WTC11 (cell line): ENCODE measurements around the gene SKAP1.

ENCODE experiments used
- ATF2 ChIP-seq: sonication (generic); formaldehyde crosslinking; IDR thresholded peaks from 2 replicates; pipeline ENCODE4 v1.8.1; 2022; ENCODE audit warnings: low read depth, missing genetic modification reagents, borderline replicate concordance
- CBFB ChIP-seq: sonication (generic); formaldehyde crosslinking; IDR thresholded peaks from 2 replicates; pipeline ENCODE4 v1.8.1; 2022; ENCODE audit warnings: mild to moderate bottlenecking, low read depth, missing genetic modification reagents
- CREB1 ChIP-seq: sonication (generic); formaldehyde crosslinking; IDR thresholded peaks from 2 replicates; pipeline ENCODE4 v1.8.0; 2023; ENCODE audit warnings: mild to moderate bottlenecking, missing genetic modification reagents
- CTCF ChIP-seq: fragments of 200-600 bp; IDR thresholded peaks from 2 replicates; pipeline ENCODE4 v1.8.0; 2022; ENCODE audit warnings: antibody characterized with exemption
- HMGXB4 ChIP-seq: sonication (generic); formaldehyde crosslinking; IDR thresholded peaks from 2 replicates; pipeline ENCODE4 v1.8.1; 2023; ENCODE audit warnings: mild to moderate bottlenecking, moderate library complexity, missing genetic modification reagents
- MYBL2 ChIP-seq: sonication (generic); formaldehyde crosslinking; IDR thresholded peaks from 2 replicates; pipeline ENCODE4 v1.8.1; 2023; ENCODE audit warnings: mild to moderate bottlenecking, moderate library complexity, missing genetic modification reagents
- NR3C1 ChIP-seq: sonication (generic); formaldehyde crosslinking; conservative IDR thresholded peaks from 2 replicates; pipeline ENCODE4 v1.8.1; 2023; ENCODE audit warnings: low read depth, mild to moderate bottlenecking, missing genetic modification reagents
- SMAD4 ChIP-seq: sonication (generic); formaldehyde crosslinking; IDR thresholded peaks from 2 replicates; pipeline ENCODE4 v1.8.0; 2022; ENCODE audit warnings: mild to moderate bottlenecking, missing genetic modification reagents
- SP1 ChIP-seq: sonication (generic); formaldehyde crosslinking; conservative IDR thresholded peaks from 2 replicates; pipeline ENCODE4 v1.8.1; 2022; ENCODE audit warnings: missing genetic modification reagents
- TEAD4 ChIP-seq: sonication (generic); formaldehyde crosslinking; IDR thresholded peaks from 2 replicates; pipeline ENCODE4 v1.8.0; 2022; ENCODE audit warnings: mild to moderate bottlenecking, missing genetic modification reagents
- USF1 ChIP-seq: sonication (generic); formaldehyde crosslinking; IDR thresholded peaks from 2 replicates; pipeline ENCODE4 v1.8.0; 2022; ENCODE audit warnings: mild to moderate bottlenecking, missing genetic modification reagents

- no peak for TF ChIP-seq TEAD4
- TF ChIP-seq CTCF = no peak
- TF ChIP-seq NR3C1 (CRISPR knock-in tag) = no peak
- no peak for TF ChIP-seq MYBL2 (CRISPR knock-in tag)
- no peak for TF ChIP-seq CREB1 (CRISPR knock-in tag)
- no peak for TF ChIP-seq CBFB (CRISPR knock-in tag)
- no peak for TF ChIP-seq SP1 (CRISPR knock-in tag)
- no peak for TF ChIP-seq USF1 (CRISPR knock-in tag)
- TF ChIP-seq ATF2 (CRISPR knock-in tag) = no peak
- TF ChIP-seq HMGXB4 (CRISPR knock-in tag) = no peak
- TF ChIP-seq SMAD4 = no peak
These were observed 190.9 kb downstream of the SKAP1 start for GRCh38 chr17:48238933-48239602.
